K562 (cell line): ENCODE measurements around the gene ZNF862. TPM values are rescaled to one million over a fixed set of nuclear protein-coding genes. Genes with fewer than 3 reads are reported as not detected.

Experiments
- CBFB ChIP-seq: sonication (generic); formaldehyde crosslinking; IDR thresholded peaks from 2 replicates; pipeline ENCODE4 v1.4.0; 2020; ENCODE audit warnings: mild to moderate bottlenecking, missing genetic modification reagents
- CC2D1A ChIP-seq: fragments of 450-650 bp; IDR thresholded peaks from 2 replicates; pipeline ENCODE4 v1.6.1; 2017; ENCODE audit warnings: mild to moderate bottlenecking
- DACH1 ChIP-seq: fragments of 450-650 bp; IDR thresholded peaks from 2 replicates; pipeline ENCODE4 v1.6.1; 2018; ENCODE audit not compliant: partially characterized antibody
- ELK3 ChIP-seq: fragments of 450-650 bp; formaldehyde crosslinking; IDR thresholded peaks from 2 replicates; pipeline ENCODE4 v1.4.0; 2020; ENCODE audit warnings: mild to moderate bottlenecking
- IRF9 ChIP-seq: fragments of 450-650 bp; IDR thresholded peaks from 2 replicates; pipeline ENCODE4 v1.6.1; 2016; ENCODE audit warnings: missing biosample characterization, missing genetic modification characterization
- NCOA6 ChIP-seq: fragments of 450-650 bp; IDR thresholded peaks from 2 replicates; pipeline ENCODE4 v1.6.1; 2017; ENCODE audit warnings: mild to moderate bottlenecking
- NONO ChIP-seq, 2 experiments: fragments of 200-400 bp in 1 of 2; fragments of 450-650 bp in 1 of 2; formaldehyde crosslinking in 1 of 2; IDR thresholded peaks; 2 replicates each; pipeline ENCODE4 v1.6.1; 2017; ENCODE audit warnings: low read depth in 2 of 2, mild to moderate bottlenecking in 2 of 2, moderate library complexity in 2 of 2, low read length in 1 of 2
- PRPF4 ChIP-seq: fragments of 200-400 bp; formaldehyde crosslinking; IDR thresholded peaks from one replicate; pipeline ENCODE4 v1.6.1; 2017; ENCODE audit warnings: low read length, low read depth, mild to moderate bottlenecking; ENCODE audit not compliant: insufficient read depth, poor library complexity, severe bottlenecking
- RCOR1 ChIP-seq, 2 experiments: IDR thresholded peaks; 2 replicates each; pipeline ENCODE4 v1.6.1; 2012; ENCODE audit warnings: low read depth in 2 of 2, low read length in 2 of 2, borderline replicate concordance in 1 of 2, improper control_type of control experiment in 1 of 2
- SETDB1 ChIP-seq: IDR thresholded peaks from one replicate; pipeline ENCODE4 v1.6.1; 2012; ENCODE audit warnings: low read length, control low read depth, inconsistent platforms
- SIRT6 ChIP-seq: IDR thresholded peaks from one replicate; pipeline ENCODE4 v1.6.1; 2012; ENCODE audit warnings: low read depth, mild to moderate bottlenecking, control low read depth, inconsistent platforms, low read length, moderate library complexity
- SMAD1 ChIP-seq: fragments of 150-350 bp; IDR thresholded peaks from 2 replicates; pipeline ENCODE4 v1.6.1; 2014; ENCODE audit warnings: low read length, low read depth; ENCODE audit not compliant: partially characterized antibody
- SP2 ChIP-seq: IDR thresholded peaks from 2 replicates; pipeline ENCODE4 v1.6.1; 2011; ENCODE audit warnings: mild to moderate bottlenecking, low read depth, low read length, moderate library complexity; ENCODE audit not compliant: poor library complexity, severe bottlenecking; ENCODE audit errors: extremely low read depth
- TGIF2 ChIP-seq: sonication (generic); formaldehyde crosslinking; IDR thresholded peaks from 2 replicates; pipeline ENCODE4 v1.8.1; 2022; ENCODE audit warnings: mild to moderate bottlenecking, missing genetic modification reagents, moderate library complexity
- ZBTB7A ChIP-seq: IDR thresholded peaks from 2 replicates; pipeline ENCODE4 v1.6.1; 2011; ENCODE audit warnings: low read depth, mild to moderate bottlenecking, low read length, moderate library complexity, borderline replicate concordance; ENCODE audit not compliant: control insufficient read depth
- ZNF174 ChIP-seq: fragments of 250-450 bp; sonication (Bioruptor Pico); IDR thresholded peaks from 2 replicates; pipeline ENCODE4 v1.4.0; 2020; ENCODE audit warnings: mild to moderate bottlenecking
- ZNF212 ChIP-seq: fragments of 450-650 bp; formaldehyde crosslinking; IDR thresholded peaks from 2 replicates; pipeline ENCODE4 v1.4.0; 2020; ENCODE audit warnings: mild to moderate bottlenecking
- ZNF584 ChIP-seq: fragments of 200-800 bp; sonication (Bioruptor generic); IDR thresholded peaks from 2 replicates; pipeline ENCODE4 v1.6.1; 2016; ENCODE audit warnings: low read depth, mild to moderate bottlenecking, missing genetic modification characterization, missing compliant biosample characterization
- ZNF609 ChIP-seq: sonication (generic); formaldehyde crosslinking; IDR thresholded peaks from 2 replicates; pipeline ENCODE4 v1.8.1; 2023; ENCODE audit warnings: missing genetic modification reagents, mild to moderate bottlenecking, borderline replicate concordance
- polyA plus RNA-seq, 8 experiments: library from polyadenylated mRNA; depleted of rRNA in 4 of 8; stranded (reverse) in 5 of 8; unstranded in 3 of 8; fragments of >200 nt; fragmentation: Nextera tagmentation in 2 of 8; fragmentation: Illumina TruSeq in 1 of 8; extraction: Ambion mirVana in 2 of 8; extraction: Trizol in 1 of 8; gene quantifications; 2 replicates each; pipeline versions ENCODE4 v1.2.1 to v1.2.3, GENCODE V29; 2011 to 2014; ENCODE audit warnings: inconsistent platforms in 1 of 8, missing spikeins in 1 of 8
- total RNA-seq, 7 experiments: library from RNA; depleted of rRNA in 6 of 7; stranded (reverse); fragments of >200 nt in 6 of 7; fragmentation: Illumina TruSeq in 2 of 7; extraction: Trizol in 2 of 7; gene quantifications; 2 replicates each; pipeline versions ENCODE4 v1.2.1 to v1.2.3, GENCODE V29; 2011 to 2021; ENCODE audit warnings: low replicate concordance in 1 of 7

Gene ZNF862
- total and polyA plus RNA-seq, 9 of the 15 experiments (the other 6 are each of a cell fraction or from before 2014, with no cell fraction given), result 1.1 to 3.9 (median 2.6) TPM

DNA sequence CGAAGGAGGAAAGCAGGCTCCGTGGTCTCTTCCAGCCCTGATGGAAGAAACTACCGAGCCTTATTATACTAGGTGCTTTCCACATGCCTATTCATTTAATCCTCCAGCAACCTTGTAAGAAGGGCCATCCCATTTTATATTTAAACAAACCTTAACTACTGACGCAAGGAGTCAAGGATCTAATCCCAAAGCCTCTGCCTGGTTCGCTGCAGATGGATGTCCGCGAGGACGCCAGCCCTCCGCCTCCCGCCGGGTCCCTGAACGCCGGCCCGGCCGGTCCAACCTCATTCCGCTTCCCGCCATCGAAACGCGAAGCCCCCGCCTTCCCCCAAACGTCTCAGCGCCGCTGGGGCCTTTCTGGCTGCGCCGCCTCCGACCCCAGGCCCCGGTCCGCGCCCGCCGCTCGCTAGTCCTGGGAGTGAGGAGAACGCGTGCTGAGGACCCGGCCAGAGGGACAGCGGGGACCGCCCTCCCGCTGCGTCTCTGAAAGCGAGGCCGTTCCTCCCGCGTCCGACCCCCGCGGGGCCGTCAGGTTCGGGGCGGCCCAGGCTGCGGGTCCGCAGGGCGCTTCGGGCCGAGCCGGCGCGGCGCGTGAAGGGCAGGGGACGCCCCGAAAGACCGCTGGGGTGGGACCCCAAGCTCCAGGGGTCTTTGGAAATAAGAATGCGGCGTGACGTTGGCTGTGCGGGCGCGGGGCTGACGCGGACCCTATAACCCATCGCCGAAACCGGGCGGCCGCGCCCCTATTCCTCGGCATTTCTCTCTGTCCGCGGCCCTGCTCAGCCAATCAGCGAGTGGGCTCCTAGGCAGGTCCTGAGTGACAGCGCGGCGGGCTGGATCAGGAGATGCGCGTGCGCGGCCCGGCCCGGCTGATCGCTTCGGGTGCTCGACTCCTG is 35.1 kb downstream of the ZNF862 start, which contains the start of gene ATP6V0E2 (continued):
- TF ChIP-seq SP2, result no peak
- peak; percentile 82; the same call in 1 of the 2 replicates for TF ChIP-seq ZBTB7A
- TF ChIP-seq IRF9, result no peak
- no peak for TF ChIP-seq NCOA6
- TF ChIP-seq RCOR1 (IDR thresholded peaks at IDR 0.05; ENCODE audit: borderline replicate concordance in 1 of 2, low read depth in 2 of 2, low read length in 2 of 2), result 0 out of 4 replicates have a peak, but pooled peaks of 1 of the 2 experiments have one; percentile 10
- no peak for TF ChIP-seq ZNF212
- no peak for TF ChIP-seq CBFB (CRISPR knock-in tag)
- TF ChIP-seq PRPF4, result no peak
- TF ChIP-seq SIRT6, result no peak
- peak; percentile 34 for TF ChIP-seq SMAD1
- no peak for TF ChIP-seq ZNF174 (CRISPR knock-in tag)
- TF ChIP-seq ZNF609 (CRISPR knock-in tag), result no peak
- no peak for TF ChIP-seq ZNF584 (CRISPR knock-in tag)
- no peak for TF ChIP-seq DACH1
- TF ChIP-seq CC2D1A, result no peak
- TF ChIP-seq SETDB1, result no peak
- TF ChIP-seq NONO (IDR thresholded peaks at IDR 0.05; ENCODE audit: low read depth in 2 of 2, low read length in 1 of 2), result peak in 1 of 2 experiments; percentile 88; a peak in 1 of 4 replicates
- peak; percentile 91 for TF ChIP-seq TGIF2
- TF ChIP-seq ELK3 (CRISPR knock-in tag), result no peak
